Endodermal cell (in vitro differentiated cells): Measurements from ENCODE around the gene OBP2B. TPM values are rescaled to one million over a fixed set of nuclear protein-coding genes. Genes with fewer than 3 reads are reported as not detected.

Experiments
- DNase-seq: peaks from one replicate; pipeline ENCODE4 v3.0.0-alpha.2; 2017
- H3K27ac ChIP-seq: 2 replicates; pipeline ENCODE4 v1.5.1; 2013; ENCODE audit warnings: mild to moderate bottlenecking, low read depth, low read length, moderate library complexity
- H3K27me3 ChIP-seq: 2 replicates; pipeline ENCODE4 v1.6.1; 2013; ENCODE audit warnings: mild to moderate bottlenecking, low read length, moderate library complexity; ENCODE audit not compliant: insufficient read depth, control insufficient read depth, poor library complexity, severe bottlenecking
- H3K36me3 ChIP-seq: 2 replicates; pipeline ENCODE4 v1.7.0; 2013; ENCODE audit warnings: mild to moderate bottlenecking, low read length, moderate library complexity; ENCODE audit not compliant: control insufficient read depth, insufficient read depth
- H3K4me1 ChIP-seq: one replicate; pipeline ENCODE4 v1.7.0; 2013; ENCODE audit warnings: low read length; ENCODE audit not compliant: control insufficient read depth, insufficient read depth
- H3K4me3 ChIP-seq: 2 replicates; pipeline ENCODE4 v1.5.1; 2013; ENCODE audit warnings: mild to moderate bottlenecking, low read length, moderate library complexity
- H3K9ac ChIP-seq: 2 replicates; pipeline ENCODE4 v1.6.1; 2013; ENCODE audit warnings: mild to moderate bottlenecking, low read length, moderate library complexity; ENCODE audit not compliant: poor library complexity, severe bottlenecking; ENCODE audit errors: extremely low read depth
- H3K9me3 ChIP-seq: 2 replicates; pipeline ENCODE4 v1.6.1; 2013; ENCODE audit warnings: mild to moderate bottlenecking, low read length, moderate library complexity; ENCODE audit not compliant: control insufficient read depth
- H3K27ac Mint-ChIP-seq: 2 replicates; pipeline ENCODE4 v1.8.0; 2020; ENCODE audit warnings: mixed read lengths
- H3K27me3 Mint-ChIP-seq: 2 replicates; pipeline ENCODE4 v1.8.0; 2021; ENCODE audit warnings: mild to moderate bottlenecking, mixed read lengths; ENCODE audit not compliant: insufficient read depth
- H3K36me3 Mint-ChIP-seq: 2 replicates; pipeline ENCODE4 v1.8.0; 2020; ENCODE audit warnings: low read depth, mixed read lengths
- H3K4me1 Mint-ChIP-seq: 2 replicates; pipeline ENCODE4 v1.8.0; 2020; ENCODE audit warnings: mixed read lengths
- H3K4me3 Mint-ChIP-seq: 2 replicates; pipeline ENCODE4 v1.8.0; 2020; ENCODE audit warnings: mild to moderate bottlenecking, moderate library complexity, mixed read lengths
- H3K9me3 Mint-ChIP-seq: 2 replicates; pipeline ENCODE4 v1.8.0; 2020; ENCODE audit warnings: mild to moderate bottlenecking, mixed read lengths
- WGBS, 2 experiments: methylation state at CpG; one replicate each; pipeline versions ENCODE4 v1.1.5 to v1.1.7; 2013; ENCODE audit warnings: missing lambda C conversion rate in 2 of 2, mixed read lengths in 1 of 2; ENCODE audit not compliant: insufficient coverage in 1 of 2, insufficient read length in 1 of 2; 5-methylcytosine and 5-hydroxymethylcytosine counted together
- total RNA-seq, 2 donors: library from RNA; stranded (reverse); fragmentation: NEBNext Ultra II Directional in 1 of 2; extraction: Animal tissue kit (Norgen Biotek cat#: 25700) in 1 of 2; gene quantifications; 2 replicates in 1 of 2; 3 replicates in 1 of 2; pipeline ENCODE4 v1.2.1, GENCODE V29; 2021
- TF ChIP-seq, protein P1 (sequence below): fragments of 200-600 bp; sonication (generic); conservative IDR thresholded peaks from 2 replicates; pipeline ENCODE4 v1.5.0; 2021; ENCODE audit warnings: antibody characterized with exemption, mild to moderate bottlenecking

OBP2B gene
- total RNA-seq, 2 donors from 2014 or later, result not detected

- H3K27me3 ChIP-seq, result peaks cover 27% of the 10 kb centered on the region
Measured at GRCh38 chr9:133186736-133187135, 22.3 kb downstream of the OBP2B start.

DNA sequence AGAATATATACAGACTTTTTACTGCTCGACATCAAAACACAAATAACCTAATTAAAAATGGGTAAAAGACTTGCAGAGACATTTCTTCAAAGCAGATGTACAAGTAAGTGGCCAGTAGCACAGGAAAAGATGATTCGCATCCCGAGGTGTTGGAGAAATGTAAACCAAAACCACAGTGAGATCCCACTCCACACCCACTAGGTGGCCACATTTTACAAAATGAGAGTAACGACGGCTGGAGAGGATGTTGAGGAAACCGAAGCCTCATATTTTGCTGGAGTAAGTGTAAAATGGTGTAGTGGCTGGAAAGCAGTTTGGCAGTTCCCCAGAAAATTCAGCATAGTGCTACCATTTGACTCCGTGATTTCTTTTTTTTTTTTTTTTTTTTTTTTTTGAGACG, 24.1 kb downstream of the OBP2B start:
- Histone ChIP-seq H3K9me3 (no peaks in the 10 kb centered on the region), H3K4me1 (no peaks in the 10 kb centered on the region), H3K27me3 (peaks cover 27% of the 10 kb centered on the region), H3K4me3 (no peak overlapping the region), H3K36me3 (no peaks in the 10 kb centered on the region), H3K27ac (no peak overlapping the region), H3K9ac (no peak overlapping the region)
- 38 to 40% methylated on average over 4 to 6 of the region's 8 CpGs for WGBS, 2 experiments
- DNase-seq, result no peak
- Mint-ChIP-seq H3K4me1 (peaks cover 3% of the 10 kb centered on the region), H3K27ac (no peak overlapping the region), H3K36me3 (no peaks in the 10 kb centered on the region), H3K4me3 (no peak overlapping the region), H3K9me3 (no peaks in the 10 kb centered on the region), H3K27me3 (peaks cover 40% of the 10 kb centered on the region)
- TF ChIP-seq, protein P1, sequence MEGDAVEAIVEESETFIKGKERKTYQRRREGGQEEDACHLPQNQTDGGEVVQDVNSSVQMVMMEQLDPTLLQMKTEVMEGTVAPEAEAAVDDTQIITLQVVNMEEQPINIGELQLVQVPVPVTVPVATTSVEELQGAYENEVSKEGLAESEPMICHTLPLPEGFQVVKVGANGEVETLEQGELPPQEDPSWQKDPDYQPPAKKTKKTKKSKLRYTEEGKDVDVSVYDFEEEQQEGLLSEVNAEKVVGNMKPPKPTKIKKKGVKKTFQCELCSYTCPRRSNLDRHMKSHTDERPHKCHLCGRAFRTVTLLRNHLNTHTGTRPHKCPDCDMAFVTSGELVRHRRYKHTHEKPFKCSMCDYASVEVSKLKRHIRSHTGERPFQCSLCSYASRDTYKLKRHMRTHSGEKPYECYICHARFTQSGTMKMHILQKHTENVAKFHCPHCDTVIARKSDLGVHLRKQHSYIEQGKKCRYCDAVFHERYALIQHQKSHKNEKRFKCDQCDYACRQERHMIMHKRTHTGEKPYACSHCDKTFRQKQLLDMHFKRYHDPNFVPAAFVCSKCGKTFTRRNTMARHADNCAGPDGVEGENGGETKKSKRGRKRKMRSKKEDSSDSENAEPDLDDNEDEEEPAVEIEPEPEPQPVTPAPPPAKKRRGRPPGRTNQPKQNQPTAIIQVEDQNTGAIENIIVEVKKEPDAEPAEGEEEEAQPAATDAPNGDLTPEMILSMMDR, result peak; percentile 68

More at GRCh38 chr9:133186736-133187135, 22.3 kb downstream of the OBP2B start:
- Histone ChIP-seq H3K27ac (no peak overlapping the region), H3K4me3 (no peak overlapping the region), H3K9me3 (no peaks in the 10 kb centered on the region), H3K9ac (no peak overlapping the region), H3K36me3 (no peaks in the 10 kb centered on the region), H3K4me1 (no peaks in the 10 kb centered on the region)
- no peak for DNase-seq
- Mint-ChIP-seq H3K4me1 (peaks cover 3% of the 10 kb centered on the region), H3K27ac (no peak overlapping the region), H3K36me3 (no peaks in the 10 kb centered on the region), H3K9me3 (no peaks in the 10 kb centered on the region), H3K27me3 (peaks cover 40% of the 10 kb centered on the region), H3K4me3 (no peak overlapping the region)
- WGBS, 2 experiments, result 75 to 79% methylated on average over 2 to 6 of the region's 6 CpGs
- TF ChIP-seq, protein P1, result no peak

DNA sequence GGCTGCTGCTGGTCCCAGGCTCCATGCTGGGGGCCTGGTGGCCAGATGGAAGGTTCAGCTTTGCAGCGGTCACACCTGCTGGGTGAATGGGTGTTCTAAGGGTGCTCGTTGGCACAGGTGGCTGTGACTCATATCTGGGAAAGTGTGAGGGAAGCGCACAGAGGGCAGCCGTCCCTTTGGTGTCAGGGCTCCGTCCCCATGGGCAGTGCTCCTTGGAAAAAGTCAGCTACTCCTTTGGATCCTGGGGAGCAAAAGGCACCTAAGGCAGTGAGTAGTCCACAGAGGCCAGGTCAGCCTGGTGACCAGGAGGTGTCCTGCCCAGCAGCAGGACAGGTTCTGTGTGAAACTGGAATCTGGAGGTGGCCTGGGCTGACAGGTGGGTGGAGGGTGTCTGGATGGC, 26.9 kb downstream of the OBP2B start:
- Mint-ChIP-seq H3K4me3 (no peak overlapping the region), H3K27ac (no peak overlapping the region), H3K27me3 (peaks cover 27% of the 10 kb centered on the region), H3K9me3 (no peaks in the 10 kb centered on the region), H3K36me3 (no peaks in the 10 kb centered on the region), H3K4me1 (peaks cover 15% of the 10 kb centered on the region)
- Histone ChIP-seq H3K9ac (no peak overlapping the region), H3K4me1 (no peaks in the 10 kb centered on the region), H3K36me3 (no peaks in the 10 kb centered on the region), H3K27ac (no peak overlapping the region), H3K4me3 (no peak overlapping the region), H3K9me3 (no peaks in the 10 kb centered on the region), H3K27me3 (peaks cover 17% of the 10 kb centered on the region)
- 79 to 94% methylated on average over 3 to 5 of the region's 5 CpGs for WGBS, 2 experiments
- no peak for DNase-seq
- TF ChIP-seq, protein P1, result no peak
